KMS-11 (cell line): ENCODE data around the gene GLB1L3.

Experiments used
- H2AFZ ChIP-seq: fragments of 200-600 bp; sonication (generic); 2 replicates; pipeline ENCODE4 v1.6.1; 2016; ENCODE audit warnings: antibody characterized with exemption, mixed run types, low read depth
- H3K27ac ChIP-seq: fragments of 200-600 bp; sonication (generic); 2 replicates; pipeline ENCODE4 v1.6.1; 2016; ENCODE audit warnings: mild to moderate bottlenecking, mixed run types
- H3K27me3 ChIP-seq: fragments of 200-600 bp; sonication (generic); 2 replicates; pipeline ENCODE4 v1.6.1; 2017; ENCODE audit warnings: mild to moderate bottlenecking, low read depth, mixed run types, moderate library complexity; ENCODE audit not compliant: insufficient read depth
- H3K36me3 ChIP-seq: fragments of 200-600 bp; sonication (generic); 2 replicates; pipeline ENCODE4 v1.6.1; 2017; ENCODE audit warnings: mild to moderate bottlenecking, mixed run types; ENCODE audit not compliant: insufficient read depth
- H3K4me1 ChIP-seq: fragments of 200-600 bp; sonication (generic); 2 replicates; pipeline ENCODE4 v1.6.1; 2016; ENCODE audit warnings: mild to moderate bottlenecking, low read depth, mixed run types; ENCODE audit not compliant: poor library complexity, severe bottlenecking
- H3K4me2 ChIP-seq: fragments of 200-600 bp; sonication (generic); 2 replicates; pipeline ENCODE4 v1.7.0; 2016; ENCODE audit warnings: mild to moderate bottlenecking, mixed run types
- H3K4me3 ChIP-seq: fragments of 200-600 bp; sonication (generic); IDR thresholded peaks from 2 replicates; pipeline ENCODE4 v1.6.1; 2017; ENCODE audit warnings: low read depth, low read length, mixed read lengths; ENCODE audit not compliant: insufficient read depth
- H3K79me2 ChIP-seq: fragments of 200-600 bp; sonication (generic); 2 replicates; pipeline ENCODE4 v1.6.1; 2016; ENCODE audit warnings: low read depth, mixed run types; ENCODE audit not compliant: insufficient read depth
- H3K9ac ChIP-seq: fragments of 200-600 bp; sonication (generic); 2 replicates; pipeline ENCODE4 v1.6.1; 2016; ENCODE audit warnings: mild to moderate bottlenecking, mixed run types
- H4K20me1 ChIP-seq: fragments of 200-600 bp; sonication (generic); 2 replicates; pipeline ENCODE4 v1.6.1; 2016; ENCODE audit warnings: mild to moderate bottlenecking, mixed run types; ENCODE audit not compliant: insufficient read depth
- CTCF ChIP-seq: fragments of 200-600 bp; sonication (generic); conservative IDR thresholded peaks from 2 replicates; pipeline ENCODE4 v1.6.1; 2017; ENCODE audit warnings: low read depth, mild to moderate bottlenecking, antibody characterized with exemption, low read length, moderate library complexity, mixed read lengths

The GLB1L3 gene

GRCh38 chr11:134230339-134230738 is 45.8 kb upstream of the GLB1L3 start:
- no peak for TF ChIP-seq CTCF
- no peak overlapping the region for H2AFZ ChIP-seq
- H3K79me2 ChIP-seq = peaks cover 30% of the 10 kb centered on the region
- no peak overlapping the region for H3K4me3 ChIP-seq
- no peaks in the 10 kb centered on the region for H3K36me3 ChIP-seq
- H3K4me1 ChIP-seq = peaks cover 6% of the 10 kb centered on the region
- H3K9ac ChIP-seq = no peak overlapping the region
- H3K27me3 ChIP-seq = no peaks in the 10 kb centered on the region
- no peaks in the 10 kb centered on the region for H4K20me1 ChIP-seq
- no peak overlapping the region for H3K27ac ChIP-seq
- no peak overlapping the region for H3K4me2 ChIP-seq

- H3K4me2 ChIP-seq = no peak overlapping the region
- no peak overlapping the region for H3K27ac ChIP-seq
- no peak overlapping the region for H2AFZ ChIP-seq
- no peaks in the 10 kb centered on the region for H3K36me3 ChIP-seq
- H3K9ac ChIP-seq = no peak overlapping the region
- no peaks in the 10 kb centered on the region for H3K27me3 ChIP-seq
- H4K20me1 ChIP-seq = no peaks in the 10 kb centered on the region
- no peaks in the 10 kb centered on the region for H3K4me1 ChIP-seq
- no peak overlapping the region for H3K4me3 ChIP-seq
- no peak for TF ChIP-seq CTCF
- H3K79me2 ChIP-seq = peaks cover 12% of the 10 kb centered on the region; the same call in 1 of the 2 replicates
Measured at GRCh38 chr11:134231958-134232659, 44.1 kb upstream of the GLB1L3 start.

GRCh38 chr11:134233729-134234179 is 42.4 kb upstream of the GLB1L3 start:
- Histone ChIP-seq H3K9ac (no peak overlapping the region), H4K20me1 (no peaks in the 10 kb centered on the region), H3K4me1 (no peaks in the 10 kb centered on the region), H3K27me3 (no peaks in the 10 kb centered on the region), H3K4me2 (no peak overlapping the region), H2AFZ (no peak overlapping the region), H3K36me3 (no peaks in the 10 kb centered on the region), H3K79me2 (peaks cover 4% of the 10 kb centered on the region; the same call in 1 of the 2 replicates), H3K4me3 (no peak overlapping the region), H3K27ac (no peak overlapping the region)
- TF ChIP-seq CTCF = no peak

GRCh38 chr11:134235399-134235798 is 40.8 kb upstream of the GLB1L3 start:
- no peak overlapping the region for H2AFZ ChIP-seq
- 0 out of 2 replicates have a peak, but pooled peaks cover 4% of the 10 kb centered on the region for H3K79me2 ChIP-seq
- H3K27me3 ChIP-seq = no peaks in the 10 kb centered on the region
- H3K9ac ChIP-seq = no peak overlapping the region
- H3K4me3 ChIP-seq = no peak overlapping the region
- no peak overlapping the region for H3K27ac ChIP-seq
- no peaks in the 10 kb centered on the region for H3K36me3 ChIP-seq
- H3K4me1 ChIP-seq = no peaks in the 10 kb centered on the region
- no peaks in the 10 kb centered on the region for H4K20me1 ChIP-seq
- no peak for TF ChIP-seq CTCF
- H3K4me2 ChIP-seq = no peak overlapping the region
